ENCODE measurements around the gene CARD10.

CARD10 gene

DNA sequence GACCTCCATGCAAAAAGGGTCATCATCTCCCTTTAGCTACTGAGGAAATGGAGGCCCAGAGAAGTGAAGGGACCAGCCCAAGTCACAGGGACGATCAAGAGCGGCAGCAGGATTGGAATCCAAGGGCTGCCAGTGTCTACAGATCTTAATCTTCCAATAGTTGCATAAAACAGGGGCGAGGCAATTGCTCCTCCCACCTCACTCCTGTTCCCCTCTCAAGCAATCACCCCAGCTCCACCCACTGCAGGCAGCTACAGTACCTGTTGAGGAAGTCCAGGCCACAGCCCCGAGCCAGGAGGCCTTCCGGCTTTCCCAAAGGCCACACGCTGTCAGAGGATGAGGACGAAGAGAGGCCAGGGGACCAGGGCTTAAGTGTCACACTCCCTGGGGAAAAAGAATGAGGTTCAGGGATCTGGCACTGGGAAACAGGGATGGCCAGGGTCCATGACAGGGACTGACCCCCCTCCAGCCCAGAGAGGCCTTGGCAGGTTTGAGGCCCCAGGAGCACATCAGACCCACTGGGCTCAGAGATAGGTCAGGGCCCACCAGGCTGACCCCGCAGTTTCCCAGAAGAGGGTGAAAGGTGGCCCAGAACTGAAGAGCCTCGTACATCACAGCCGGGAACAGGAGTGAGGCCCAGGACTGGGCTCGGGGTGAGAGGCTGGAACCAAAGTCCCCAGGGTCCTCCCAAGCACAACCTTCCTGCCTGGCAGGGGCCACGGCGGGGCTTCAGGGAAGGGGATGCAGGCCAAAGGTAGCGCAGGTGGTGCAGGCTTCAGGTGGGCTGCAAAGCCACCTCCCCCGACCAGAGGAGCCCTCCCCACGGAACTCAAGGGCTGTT, 16.7 kb downstream of the CARD10 start:
- DNase-seq, result no peak

DNA sequence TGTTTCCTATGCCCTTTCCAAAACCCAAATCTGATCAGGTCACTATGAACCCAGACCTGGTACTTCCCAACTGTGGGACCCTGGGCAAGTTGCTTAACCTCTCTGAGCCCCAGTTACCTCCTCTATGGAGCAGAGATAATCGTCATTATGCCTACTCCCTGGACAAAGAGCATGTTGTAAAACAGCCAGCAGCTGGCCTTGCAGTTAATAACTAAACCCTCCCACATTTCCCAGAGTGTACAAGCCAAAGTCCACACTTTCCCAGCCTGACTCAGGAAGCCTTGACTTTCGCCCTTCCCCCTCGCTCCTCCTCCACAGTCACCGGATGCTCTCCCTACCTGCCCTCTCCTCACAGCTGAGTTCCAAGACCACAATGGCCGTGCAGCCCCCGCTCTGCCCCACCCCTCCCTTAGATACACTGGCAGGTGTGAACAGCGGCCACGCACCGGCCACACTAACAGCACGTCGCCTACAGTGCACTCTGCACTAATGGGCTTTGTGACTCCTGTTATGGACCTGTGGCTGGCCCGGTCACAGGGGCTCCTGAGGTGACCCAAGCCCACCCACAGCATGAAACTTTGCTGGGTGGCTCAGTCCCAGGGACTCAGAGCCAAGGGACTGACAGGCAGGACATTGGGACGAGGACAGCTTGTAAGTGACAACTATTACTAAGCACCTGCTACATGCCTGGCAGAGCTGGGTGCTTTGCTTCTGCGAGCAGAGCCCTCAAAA, 17.4 kb downstream of the CARD10 start:
- no peak for DNase-seq

DNA sequence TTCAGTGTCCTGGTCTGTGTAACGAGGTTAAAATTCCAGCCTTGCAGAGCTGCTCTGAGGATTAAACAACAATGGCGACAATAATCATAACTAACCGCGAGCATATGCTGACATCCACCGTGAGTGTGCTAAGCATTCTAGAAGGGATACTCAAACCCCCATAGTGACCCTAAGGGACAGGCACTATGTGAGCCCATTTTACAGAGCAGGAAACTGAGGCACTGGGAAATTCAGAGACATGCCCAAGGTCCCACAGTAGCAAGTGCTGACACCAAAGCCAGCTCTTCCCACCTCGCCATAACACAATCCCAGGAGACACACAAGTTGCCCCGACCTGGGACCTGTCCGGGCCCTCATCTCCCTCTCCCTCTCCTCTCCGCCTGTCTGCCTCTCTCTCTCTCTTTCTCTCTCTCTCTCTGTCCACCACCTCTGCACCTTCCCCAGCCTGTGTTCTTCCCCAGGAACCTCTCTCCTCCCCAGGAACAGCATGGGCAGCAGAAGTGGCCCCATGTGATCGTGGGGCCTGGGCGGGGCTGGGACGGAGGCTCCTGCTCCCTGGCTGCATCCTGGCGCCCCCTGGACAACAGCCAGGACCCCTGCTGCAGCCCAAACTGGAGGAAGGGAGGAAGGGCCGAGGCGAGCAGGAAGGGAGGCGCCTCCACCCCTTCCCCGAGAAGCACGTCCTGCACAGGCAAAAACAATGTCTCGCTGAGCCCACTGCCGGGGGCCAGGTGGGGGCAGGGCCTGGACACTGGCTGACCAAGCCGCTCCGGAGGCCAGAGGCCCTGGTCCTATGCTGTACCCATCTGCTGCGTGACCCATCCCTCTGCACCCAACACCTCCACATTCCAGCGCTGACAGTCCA, 18.2 kb downstream of the CARD10 start:
- no peak for DNase-seq

GRCh38 chr22:37499789-37500540, 19.2 kb downstream of the CARD10 start:
- no peak for DNase-seq

DNA sequence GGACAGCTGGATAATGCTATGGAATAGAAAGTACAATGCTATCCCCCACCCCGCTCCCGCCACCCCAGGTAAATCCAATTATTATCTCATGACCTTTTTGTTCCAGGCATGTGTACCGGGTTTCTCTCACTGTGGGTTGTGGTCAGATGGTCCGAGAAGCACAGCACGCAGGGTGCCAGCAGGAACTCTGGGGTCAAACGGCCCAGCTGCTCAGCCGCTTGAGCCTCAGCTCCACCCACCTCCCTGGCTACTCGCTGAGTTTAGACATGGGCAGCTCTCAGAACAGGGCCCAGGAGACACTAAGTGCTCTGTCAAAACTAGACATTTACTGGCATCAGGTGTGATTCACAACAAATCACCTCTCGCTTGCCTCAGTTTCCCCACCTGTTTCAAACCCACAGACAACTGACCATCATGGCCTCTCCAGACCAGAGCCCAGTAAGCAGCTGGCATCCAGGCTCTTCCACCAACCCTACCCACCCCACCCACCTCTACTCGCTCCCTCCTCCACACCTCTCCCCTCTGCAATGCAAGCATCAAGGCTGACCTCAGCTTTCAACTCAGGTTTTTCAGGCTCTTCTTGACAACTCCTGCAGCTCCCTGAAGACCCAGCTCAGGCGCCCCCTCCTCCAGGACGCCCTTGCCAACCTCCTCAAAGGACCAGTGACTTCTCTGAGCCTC, 20.0 kb downstream of the CARD10 start:
- DNase-seq, result no peak

DNA sequence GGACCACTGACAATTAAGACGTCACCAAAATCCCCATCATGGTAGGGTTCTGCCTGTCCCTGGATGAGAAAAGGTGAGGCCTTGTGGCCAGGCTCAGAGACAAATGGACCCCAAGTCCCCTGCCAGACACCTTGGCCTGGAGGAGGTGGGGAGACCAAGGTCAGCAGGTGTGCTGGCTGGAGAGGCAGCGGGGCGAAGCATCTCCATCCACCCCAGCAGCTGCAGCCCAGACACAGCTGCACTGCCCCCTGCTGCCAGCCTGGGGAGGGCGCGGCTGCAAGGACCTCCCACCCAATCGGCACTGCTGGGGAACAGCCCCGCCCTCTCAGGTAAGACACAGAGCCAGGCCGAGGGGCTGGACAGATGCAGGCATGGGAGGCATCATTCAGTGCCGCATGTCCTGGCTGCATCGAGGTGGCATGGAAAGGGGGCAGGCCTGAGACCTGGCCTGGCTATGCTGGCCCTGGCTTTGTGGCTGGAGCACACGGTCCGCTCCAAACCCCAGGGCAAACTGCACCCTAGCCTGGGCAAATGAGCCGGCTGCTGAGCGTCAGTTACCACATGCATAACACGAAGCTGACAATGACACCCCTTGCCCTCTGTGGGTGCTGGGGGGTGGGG, 20.8 kb downstream of the CARD10 start:
- peak; percentile 54 to 71 (median 59) for DNase-seq

DNA sequence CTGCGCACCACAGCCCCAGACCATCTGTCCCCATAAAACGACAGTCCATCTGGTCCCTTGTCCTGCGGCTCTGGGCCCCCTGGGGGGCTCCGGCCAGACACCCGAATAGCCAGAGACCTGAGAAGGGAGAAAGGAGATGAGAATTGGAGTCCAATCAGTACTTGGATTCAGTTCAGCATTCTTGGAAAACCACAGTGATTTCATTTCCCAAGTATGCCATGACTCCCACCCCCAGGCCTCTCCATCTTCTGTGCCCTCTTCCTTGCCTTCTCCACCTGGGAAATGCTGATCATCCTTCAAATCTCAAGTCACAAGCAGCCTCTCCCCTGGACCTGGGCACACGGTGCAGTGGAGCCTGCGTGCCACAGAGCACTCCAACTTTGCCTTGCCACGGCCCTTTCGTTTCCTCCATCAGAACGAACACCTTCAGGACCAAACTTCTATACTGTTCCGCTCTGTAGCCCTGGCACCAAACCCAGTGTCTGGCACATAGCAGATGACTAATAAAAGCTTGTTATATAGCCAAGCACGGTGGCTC, 22.1 kb downstream of the CARD10 start:
- DNase-seq, result no peak

- no peak for DNase-seq
These were observed 22.6 kb downstream of the CARD10 start for GRCh38 chr22:37496651-37497050.

GRCh38 chr22:37493979-37494378, 25.2 kb downstream of the CARD10 start:
- no peak for DNase-seq

DNA sequence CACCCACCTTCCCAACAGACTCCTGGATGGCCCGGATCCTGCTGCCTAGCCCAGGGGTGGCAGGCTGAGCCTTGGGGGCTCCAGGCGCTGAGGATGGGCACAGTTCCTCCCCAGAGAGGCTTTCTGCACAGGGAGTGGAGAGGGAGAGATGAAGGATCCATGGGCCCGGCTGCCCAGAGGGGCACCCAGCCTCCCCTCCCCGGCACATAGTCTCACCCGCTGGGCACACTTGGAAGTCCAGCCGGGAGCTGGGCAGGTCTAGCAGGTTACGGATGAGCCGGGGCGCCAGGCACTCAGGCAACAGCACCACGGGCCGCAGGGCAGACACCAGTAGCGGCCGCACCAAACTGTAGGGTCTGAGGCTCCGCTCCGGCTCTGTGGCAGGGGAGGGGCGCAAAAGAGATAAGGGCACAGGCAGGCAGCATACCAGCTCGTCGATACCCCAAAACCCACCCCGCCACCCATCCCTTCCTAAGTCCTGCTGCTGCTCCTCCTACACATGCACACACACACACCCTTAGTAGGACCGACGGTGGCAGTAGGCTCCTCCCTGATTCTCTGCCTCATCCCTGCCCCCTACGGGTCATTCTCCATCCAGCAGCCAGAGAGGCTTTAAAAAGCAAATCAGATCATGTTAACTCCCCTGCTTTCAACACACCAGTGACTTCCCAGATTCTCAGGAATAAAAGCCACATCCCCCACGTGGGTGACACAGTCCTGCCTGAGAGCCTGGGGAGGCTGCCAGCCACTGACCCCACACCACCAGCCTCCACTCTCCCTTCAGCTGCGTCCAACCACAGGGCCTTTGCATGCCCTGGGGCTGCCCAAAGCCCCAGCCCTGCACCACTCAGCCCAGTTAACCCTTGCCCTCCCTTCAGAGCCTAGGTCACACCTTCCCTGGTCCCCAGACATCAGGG, 26.5 kb downstream of the CARD10 start:
- peak in 4 of 5 experiments; percentile 29 to 71 (median 40) for DNase-seq

DNA sequence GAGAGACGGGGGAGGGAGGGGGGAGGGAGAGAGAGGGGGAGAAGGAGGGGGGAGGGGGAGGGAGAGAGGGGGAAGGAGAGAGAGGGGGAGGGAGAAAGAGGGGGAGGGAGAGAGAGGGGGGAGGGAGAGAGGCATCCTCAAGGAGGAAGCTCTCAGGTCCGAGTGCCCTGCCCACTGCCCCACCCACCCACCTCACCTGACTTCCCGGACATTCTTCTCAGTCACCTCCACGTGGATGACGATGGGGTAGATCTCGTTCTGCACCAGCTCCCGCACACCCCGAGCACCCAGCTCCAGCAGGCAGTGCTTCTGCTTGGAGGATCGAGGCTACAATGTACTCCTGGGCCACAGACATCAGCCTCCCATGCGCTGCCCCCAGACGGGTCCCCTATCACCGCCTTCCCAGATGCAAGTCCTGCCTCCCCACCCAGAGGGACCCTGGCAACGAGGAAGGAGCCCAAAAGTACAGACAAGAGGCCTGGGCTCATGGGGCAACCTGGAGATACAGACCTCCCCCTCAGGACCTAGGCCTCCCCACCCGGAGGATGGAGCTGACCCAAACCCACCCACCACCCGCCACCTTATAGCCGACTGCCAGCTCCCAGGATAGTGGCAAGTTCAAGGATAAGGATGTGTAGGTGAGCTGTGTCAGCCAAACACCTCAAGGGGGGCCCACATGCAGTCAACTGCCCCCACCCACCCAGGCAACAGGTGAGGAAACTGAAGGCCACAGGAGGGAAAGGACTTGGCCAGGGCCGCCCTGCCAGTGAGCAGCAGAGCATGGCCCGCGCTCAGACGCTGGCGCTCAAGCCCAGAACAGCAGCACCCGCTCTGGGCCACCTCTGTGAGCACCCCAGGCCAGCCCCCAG, 27.4 kb downstream of the CARD10 start:
- no peak for DNase-seq

DNA sequence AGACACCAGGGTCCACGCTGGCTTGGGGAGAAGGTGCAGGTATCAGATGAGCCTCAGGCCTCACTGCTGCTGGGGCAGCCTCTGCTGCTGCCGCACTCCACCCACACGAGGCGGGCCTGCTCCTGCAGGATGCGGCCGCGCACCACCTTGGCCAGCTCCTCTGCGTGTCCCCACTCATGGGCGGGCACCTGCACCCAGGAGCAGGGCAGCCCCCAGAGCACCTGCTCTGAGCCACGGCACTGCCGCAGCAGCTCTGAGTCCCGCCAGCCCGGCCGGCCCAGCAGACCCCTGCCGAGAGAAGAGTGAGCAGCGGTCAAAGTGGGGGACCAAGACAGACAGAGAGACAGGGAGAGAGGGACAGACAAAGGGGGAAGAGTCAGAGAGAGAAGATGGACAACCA, 28.1 kb downstream of the CARD10 start:
- DNase-seq, result no peak

GRCh38 chr22:37489983-37490382, 29.2 kb downstream of the CARD10 start:
- DNase-seq, result no peak

GRCh38 chr22:37488337-37489135, 30.7 kb downstream of the CARD10 start:
- no peak for DNase-seq

- no peak for DNase-seq
These were observed 31.6 kb downstream of the CARD10 start for GRCh38 chr22:37487571-37487970.

DNA sequence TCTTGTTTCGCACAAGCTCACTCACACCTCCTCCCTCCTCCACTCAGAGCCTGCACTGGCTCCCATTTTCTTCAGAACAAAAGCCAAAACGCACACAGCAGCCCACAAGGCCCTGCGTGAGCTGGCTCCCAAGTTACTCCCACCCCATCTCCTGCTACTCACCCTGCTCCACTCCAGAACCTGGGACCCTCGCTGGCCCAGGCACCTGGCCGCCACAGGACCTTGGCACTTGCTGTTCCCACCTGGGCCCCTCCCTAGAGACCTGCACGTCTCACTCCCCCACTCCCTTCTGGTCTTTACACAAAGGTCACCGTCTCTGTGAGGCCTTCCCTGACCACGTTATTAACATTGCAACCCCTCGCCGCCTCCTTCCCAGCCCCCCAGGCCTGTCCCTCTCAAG, 32.1 kb downstream of the CARD10 start:
- DNase-seq, result no peak

DNA sequence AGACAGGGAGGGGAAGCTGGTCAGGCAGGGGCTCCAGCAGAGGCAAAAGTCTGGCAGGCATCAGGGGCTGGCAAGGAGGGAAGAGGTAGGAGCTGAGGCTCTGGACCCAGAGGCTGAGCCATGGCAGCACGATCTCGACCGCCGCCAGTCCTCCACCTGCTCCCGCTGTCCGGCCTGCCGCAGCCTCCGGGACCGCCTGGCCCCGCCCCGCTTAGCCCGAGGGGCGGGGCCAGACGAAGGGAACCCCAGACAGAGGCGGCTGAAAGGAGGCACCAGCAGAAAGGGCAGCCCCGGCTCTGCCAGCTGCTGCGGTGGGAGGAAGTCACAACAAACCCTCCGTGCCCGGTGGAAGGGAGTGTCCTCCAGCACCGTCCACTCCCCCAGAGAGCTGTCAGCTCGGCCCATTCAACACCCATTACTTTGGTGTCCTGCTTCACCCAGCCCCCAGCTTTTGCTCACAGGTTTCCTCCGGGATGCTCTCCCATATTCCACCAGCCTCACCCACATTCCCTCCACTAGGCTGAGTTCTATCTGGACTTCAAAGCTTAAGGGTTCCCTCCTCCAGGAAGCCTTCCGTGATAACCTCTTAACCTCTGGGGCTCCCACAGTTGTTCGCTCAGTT, 32.9 kb downstream of the CARD10 start, which contains the start of gene MFNG:
MFNG (minus strand) TSS at position 161 of the 622 bp plus-strand sequence. CDS start 207 bp downstream, outside the sequence.
- peak; percentile 49 to 86 (median 61) for DNase-seq

All from T-helper 2 cell (primary cell).